ELR (cell line): Measurements from ENCODE around the gene TMPRSS11F.
"Not testable (repeated sequence)": the region's sequence is repeated elsewhere in the genome, so short reads cannot be mapped to it uniquely, and the experiment has no call there.

ENCODE experiments used
- DNase-seq: peaks from one replicate; pipeline ENCODE4 v3.0.0-alpha.2; 2015; ENCODE audit warnings: low read depth

Gene TMPRSS11F

GRCh38 chr4:68129793-68130192, at the start of gene TMPRSS11F:
TMPRSS11F (minus strand) TSS chr4:68129869; CDS start chr4:68129820, 49 bp downstream.
- DNase-seq: no peak

- DNase-seq: no peak
These were observed 47.2 kb upstream of the TMPRSS11F start for GRCh38 chr4:68176904-68177303.

GRCh38 chr4:68176500-68176899, 46.8 kb upstream of the TMPRSS11F start:
- peak; percentile 16 for DNase-seq

GRCh38 chr4:68175562-68176155, 46.0 kb upstream of the TMPRSS11F start:
- DNase-seq: peak; percentile 64

- not testable (repeated sequence) for DNase-seq
These were observed 44.7 kb upstream of the TMPRSS11F start for GRCh38 chr4:68174389-68174788.

- DNase-seq: not testable (repeated sequence)
These were observed 42.5 kb upstream of the TMPRSS11F start for GRCh38 chr4:68172147-68172546.

- no peak for DNase-seq
These were observed 38.0 kb upstream of the TMPRSS11F start for GRCh38 chr4:68167706-68168105.

GRCh38 chr4:68167166-68167565, 37.5 kb upstream of the TMPRSS11F start:
- DNase-seq: no peak

GRCh38 chr4:68163754-68164153, 34.1 kb upstream of the TMPRSS11F start:
- no peak for DNase-seq

- DNase-seq: no peak
These were observed 32.5 kb upstream of the TMPRSS11F start for GRCh38 chr4:68162196-68162595.

- DNase-seq: peak; percentile 52
These were observed 22.7 kb upstream of the TMPRSS11F start for GRCh38 chr4:68152411-68152810.

- no peak for DNase-seq
These were observed 19.4 kb upstream of the TMPRSS11F start for GRCh38 chr4:68148800-68149685.

- DNase-seq: no peak
These were observed 17.4 kb upstream of the TMPRSS11F start for GRCh38 chr4:68147079-68147478.

GRCh38 chr4:68145261-68145660, 15.6 kb upstream of the TMPRSS11F start:
- no peak for DNase-seq

- no peak for DNase-seq
These were observed 12.2 kb upstream of the TMPRSS11F start for GRCh38 chr4:68141852-68142251.

GRCh38 chr4:68132342-68132741, 2.7 kb upstream of the TMPRSS11F start:
- no peak for DNase-seq

GRCh38 chr4:68124262-68124661, 5.4 kb downstream of the TMPRSS11F start:
- DNase-seq: no peak

- no peak for DNase-seq
These were observed 6.1 kb downstream of the TMPRSS11F start for GRCh38 chr4:68123525-68123924.

- no peak for DNase-seq
These were observed 9.7 kb downstream of the TMPRSS11F start for GRCh38 chr4:68119921-68120320.

GRCh38 chr4:68110441-68110840, 19.2 kb downstream of the TMPRSS11F start:
- DNase-seq: no peak

GRCh38 chr4:68109868-68110267, 19.8 kb downstream of the TMPRSS11F start:
- no peak for DNase-seq

GRCh38 chr4:68082758-68083157, 46.9 kb downstream of the TMPRSS11F start:
- no peak for DNase-seq

GRCh38 chr4:68079928-68080327, 49.7 kb downstream of the TMPRSS11F start:
- no peak for DNase-seq
